Right renal cortex interstitium (tissue), 3 donors: Measurements from ENCODE around the gene GAB2. TPM values are rescaled to one million over a fixed set of nuclear protein-coding genes. Genes with fewer than 3 reads are reported as not detected.

Experiments
- DNase-seq, 3 donors: peaks; one replicate each; pipeline ENCODE4 v3.0.0-alpha.2; 2013; ENCODE audit warnings: low read depth in 3 of 3, low spot score in 2 of 3
- polyA plus RNA-seq, 3 donors: library from polyadenylated mRNA; unstranded; fragments of 120-200 nt; gene quantifications; one replicate each; pipeline ENCODE4 v1.2.1, GENCODE V29; 2013; ENCODE audit not compliant: insufficient read length in 3 of 3

The GAB2 gene
- polyA plus RNA-seq, 3 donors = 16.8 to 20.7 (median 17.0) TPM

DNA sequence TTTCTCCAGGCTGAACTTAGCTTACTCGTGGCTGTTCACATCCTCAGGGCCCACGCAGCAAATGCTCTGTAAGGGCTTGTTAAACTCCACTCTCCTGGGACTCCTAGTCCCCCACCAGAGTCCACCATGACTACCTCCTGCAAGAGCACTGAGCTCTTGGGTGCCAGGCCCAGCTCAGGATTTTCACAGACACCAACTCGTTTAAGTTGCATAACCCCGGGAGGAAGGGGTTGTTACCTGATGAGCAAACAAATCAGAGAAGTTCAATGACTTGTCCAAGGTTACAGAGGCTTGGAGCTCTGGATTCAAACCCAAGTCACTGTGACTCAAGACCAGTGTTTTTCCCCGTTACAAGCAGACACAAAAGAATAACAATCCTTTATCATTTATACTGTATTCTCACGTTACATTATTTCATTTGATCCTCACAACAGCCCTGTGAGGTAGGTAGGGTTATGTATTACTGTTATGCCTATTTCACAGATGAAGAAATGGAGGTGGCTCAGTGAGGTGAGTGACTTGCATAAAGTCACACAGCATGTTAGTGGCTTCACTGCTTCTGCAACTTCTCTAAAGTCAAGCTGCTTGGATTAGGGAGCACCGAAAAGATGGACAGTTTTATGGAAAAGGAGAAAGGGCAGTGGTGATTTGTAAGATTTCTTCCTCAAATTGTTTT, 246.6 kb downstream of the GAB2 start:
- no peak for DNase-seq

GRCh38 chr11:78170413-78170812, 247.2 kb downstream of the GAB2 start:
- DNase-seq = no peak

DNA sequence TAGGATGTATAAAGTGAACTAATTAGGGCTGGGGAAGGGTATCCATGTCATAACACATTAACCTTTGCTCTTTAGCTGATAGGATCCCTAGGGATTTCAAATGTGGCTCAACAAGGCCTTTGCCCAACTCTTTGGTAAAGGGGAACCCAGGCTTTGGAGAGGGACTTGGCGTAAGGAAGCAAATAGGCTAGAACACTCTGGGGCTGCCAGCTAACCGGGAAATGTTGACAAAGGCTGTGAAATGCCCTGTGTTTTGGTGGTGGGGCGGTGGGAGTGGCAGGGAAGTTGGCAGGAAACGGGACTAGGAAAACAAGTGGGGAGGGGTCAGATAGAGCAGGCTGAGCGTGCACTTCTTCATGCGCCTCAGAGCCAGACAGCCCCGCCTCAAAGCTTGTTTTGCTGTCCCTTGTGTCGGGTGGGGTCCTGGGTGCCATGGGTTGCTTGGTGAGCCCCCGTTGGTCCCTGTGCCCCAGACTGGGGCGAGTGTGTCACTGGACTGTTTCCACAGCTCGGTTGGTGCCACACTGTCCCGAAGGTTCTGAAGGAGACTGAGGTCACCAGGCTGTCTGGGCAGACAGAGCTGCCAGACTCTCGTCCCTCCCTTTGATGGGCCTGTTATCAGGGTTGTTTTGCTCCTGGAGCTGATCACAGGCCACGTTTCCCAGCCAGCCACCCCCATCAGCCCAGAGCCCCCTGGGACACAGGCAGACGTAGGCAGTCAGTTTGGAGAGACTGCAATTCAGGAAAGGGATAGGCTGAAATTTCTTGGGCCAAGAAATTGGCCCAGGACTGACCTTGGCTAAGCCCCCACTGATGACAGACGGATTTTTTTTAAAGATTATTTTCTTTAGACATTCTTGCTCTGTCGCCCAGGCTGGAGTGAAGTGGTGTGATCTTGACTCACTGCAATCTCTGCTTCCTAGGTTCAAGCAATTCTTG, 248.8 kb downstream of the GAB2 start:
- no peak for DNase-seq

- no peak for DNase-seq
Observed at GRCh38 chr11:78166855-78167469, 250.7 kb downstream of the GAB2 start.

Other genes with a start within 250 kb of the GAB2 start
- gene KCTD21, start 229.2 kb downstream of the GAB2 start, polyA plus RNA-seq = 10 to 100 TPM in 1 of 3 donors, 1 to 10 TPM in 2; 6.9 to 11.5 (median 9.0) TPM
- 1 to 10 TPM; 4.1 to 5.1 (median 4.9) TPM for gene USP35, start 228.9 kb downstream of the GAB2 start, polyA plus RNA-seq
- 10 to 100 TPM; 50.3 to 57.4 (median 56.7) TPM for gene NARS2, start 157.0 kb upstream of the GAB2 start, polyA plus RNA-seq